Kidney (tissue), 14 donors: ENCODE measurements around the gene MXI1. TPM values are rescaled to one million over a fixed set of nuclear protein-coding genes. Genes with fewer than 3 reads are reported as not detected.

Experiments
- DNase-seq, 5 donors: peaks; one replicate each; pipeline ENCODE4 v3.0.0-alpha.2; 2013 to 2020
- FAIRE-seq: peaks from 2 replicates; lab custom pipeline; 2012; peaks lifted over from hg19 to GRCh38; lab: Jason Lieb, UNC
- H3K27ac ChIP-seq, 2 donors: one replicate each; pipeline ENCODE4 v1.7.0; 2013; ENCODE audit warnings: low read depth in 2 of 2, low read length in 2 of 2, inconsistent platforms in 1 of 2
- H3K27me3 ChIP-seq: one replicate; pipeline ENCODE4 v1.7.1; 2013; ENCODE audit warnings: low read length, inconsistent platforms; ENCODE audit not compliant: control insufficient read depth, insufficient read depth
- H3K36me3 ChIP-seq, 3 donors: one replicate each; pipeline versions ENCODE4 v1.7.0 to v1.7.1; 2013; ENCODE audit warnings: low read length in 3 of 3, control low read depth in 1 of 3, inconsistent platforms in 1 of 3; ENCODE audit not compliant: insufficient read depth in 3 of 3, control insufficient read depth in 2 of 3
- H3K4me1 ChIP-seq, 3 donors: one replicate each; pipeline versions ENCODE4 v1.7.0 to v1.7.1; 2013; ENCODE audit warnings: low read length in 3 of 3, inconsistent platforms in 1 of 3, low read depth in 1 of 3; ENCODE audit not compliant: control insufficient read depth in 2 of 3, insufficient read depth in 2 of 3
- H3K4me3 ChIP-seq, 3 donors: one replicate each; pipeline versions ENCODE4 v1.7.0 to v1.8.1; 2013; ENCODE audit warnings: low read length in 3 of 3, control low read depth in 1 of 3, inconsistent platforms in 1 of 3
- H3K9ac ChIP-seq, 3 donors: one replicate each; pipeline versions ENCODE4 v1.7.0 to v1.7.1; 2013; ENCODE audit warnings: low read length in 3 of 3, control low read depth in 1 of 3, inconsistent platforms in 1 of 3
- H3K9me3 ChIP-seq, 3 donors: one replicate each; pipeline versions ENCODE4 v1.7.0 to v1.7.1; 2013; ENCODE audit warnings: low read length in 3 of 3, control low read depth in 1 of 3, inconsistent platforms in 1 of 3; ENCODE audit not compliant: control insufficient read depth in 2 of 3, insufficient read depth in 1 of 3
- intact Hi-C: fragments of 100-400 bp; cut with DNase I; formaldehyde crosslinking; loops from one replicate; pipeline ENCODE4 v1.11.1; 2022
- polyA plus RNA-seq: library from polyadenylated mRNA; stranded (reverse); fragments of 350-450 nt; fragmentation: Illumina TruSeq; extraction: RNeasy Lipid Tissue Mini Kit (QIAGEN cat#74804); gene quantifications from one replicate; pipeline ENCODE4 v1.2.3, GENCODE V29; 2014; ENCODE audit warnings: low read depth, low replicate concordance; ENCODE audit not compliant: insufficient read depth
- total RNA-seq: library from RNA; stranded (reverse); fragmentation: NEBNext Ultra II Directional; extraction: Animal tissue kit (Norgen Biotek cat#: 25700); gene quantifications from one replicate; pipeline ENCODE4 v1.2.1, GENCODE V29; 2021
- TF ChIP-seq, protein P1 (sequence below): IDR thresholded peaks from 3 replicates; pipeline ENCODE4 v1.5.1; 2012; ENCODE audit warnings: mild to moderate bottlenecking, moderate library complexity, borderline replicate concordance; ENCODE audit not compliant: insufficient read depth; ENCODE audit errors: extremely low read depth
- donor health status: control.
- donor health status: control.
- donor health status: control.
- donor health status: control.
- donor health status: control.
- donor health status: DM: yes; HTN: yes; CAD: no.
- donor health status: Normal renal cell carcinoma (clear cell type).

MXI1 gene
- total and polyA plus RNA-seq, 2 donors from 2014 or later, result 27.6 to 29.0 TPM

DNA sequence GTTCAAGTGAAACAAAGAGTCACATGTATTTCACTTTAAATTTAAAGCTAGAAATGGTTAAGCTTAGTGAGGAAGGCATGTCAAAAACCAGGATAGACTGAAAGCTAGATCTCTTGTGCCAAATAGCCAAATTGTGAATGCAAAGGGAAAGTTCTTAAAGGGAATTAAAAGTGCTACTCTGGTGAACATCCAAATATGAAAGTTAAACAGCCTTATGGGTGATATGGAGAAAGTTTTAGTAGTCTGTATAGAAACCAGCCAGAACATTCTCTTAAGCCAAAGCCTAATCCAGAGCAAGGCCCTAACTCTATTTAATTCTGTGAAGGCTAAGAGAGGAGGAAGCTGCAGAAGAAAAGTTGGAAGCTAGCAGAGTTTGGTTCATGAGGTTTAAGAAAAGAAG is 47.1 kb downstream of the MXI1 start:
- Histone ChIP-seq H3K27me3 (no peaks in the 10 kb centered on the region), H3K4me1 (no peaks in the 10 kb centered on the region), H3K9me3 (peaks cover 0 to 4% (median 0%) of the 10 kb centered on the region in 3 donors), H3K27ac (no peak overlapping the region), H3K4me3 (no peak overlapping the region), H3K36me3 (no peaks in the 10 kb centered on the region), H3K9ac (no peak overlapping the region)
- no peak for DNase-seq
- intact Hi-C loops, result no loop called here
- FAIRE-seq, result no peak
- TF ChIP-seq, protein P1, sequence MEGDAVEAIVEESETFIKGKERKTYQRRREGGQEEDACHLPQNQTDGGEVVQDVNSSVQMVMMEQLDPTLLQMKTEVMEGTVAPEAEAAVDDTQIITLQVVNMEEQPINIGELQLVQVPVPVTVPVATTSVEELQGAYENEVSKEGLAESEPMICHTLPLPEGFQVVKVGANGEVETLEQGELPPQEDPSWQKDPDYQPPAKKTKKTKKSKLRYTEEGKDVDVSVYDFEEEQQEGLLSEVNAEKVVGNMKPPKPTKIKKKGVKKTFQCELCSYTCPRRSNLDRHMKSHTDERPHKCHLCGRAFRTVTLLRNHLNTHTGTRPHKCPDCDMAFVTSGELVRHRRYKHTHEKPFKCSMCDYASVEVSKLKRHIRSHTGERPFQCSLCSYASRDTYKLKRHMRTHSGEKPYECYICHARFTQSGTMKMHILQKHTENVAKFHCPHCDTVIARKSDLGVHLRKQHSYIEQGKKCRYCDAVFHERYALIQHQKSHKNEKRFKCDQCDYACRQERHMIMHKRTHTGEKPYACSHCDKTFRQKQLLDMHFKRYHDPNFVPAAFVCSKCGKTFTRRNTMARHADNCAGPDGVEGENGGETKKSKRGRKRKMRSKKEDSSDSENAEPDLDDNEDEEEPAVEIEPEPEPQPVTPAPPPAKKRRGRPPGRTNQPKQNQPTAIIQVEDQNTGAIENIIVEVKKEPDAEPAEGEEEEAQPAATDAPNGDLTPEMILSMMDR, result no peak

DNA sequence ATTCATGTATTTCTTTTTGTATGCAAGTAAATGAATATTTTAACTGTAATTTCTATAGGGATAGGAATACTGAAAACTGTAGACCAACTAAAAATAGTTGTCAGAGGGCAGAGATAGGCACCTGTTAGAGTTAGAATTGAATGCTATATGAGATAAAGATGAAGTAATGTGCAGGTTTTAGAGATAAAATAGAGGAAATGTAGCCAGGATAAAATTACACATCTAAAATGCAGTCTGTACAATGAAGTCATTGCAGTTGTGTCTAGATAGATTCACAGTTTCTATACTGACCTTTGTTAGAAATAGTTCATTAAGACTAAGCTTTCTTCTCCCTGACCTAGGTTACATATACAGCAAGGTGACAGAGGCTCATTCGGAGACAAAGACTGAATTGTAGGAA is 51.1 kb downstream of the MXI1 start:
- Histone ChIP-seq H3K9me3 (peaks cover 0 to 4% (median 0%) of the 10 kb centered on the region in 3 donors), H3K4me1 (peaks cover 0 to 5% (median 0%) of the 10 kb centered on the region in 3 donors), H3K4me3 (no peak overlapping the region), H3K27me3 (no peaks in the 10 kb centered on the region), H3K27ac (no peak overlapping the region), H3K9ac (no peak overlapping the region), H3K36me3 (no peaks in the 10 kb centered on the region)
- no peak for FAIRE-seq
- intact Hi-C loops, result no loop called here
- TF ChIP-seq, protein P1, result no peak
- DNase-seq, result no peak

DNA sequence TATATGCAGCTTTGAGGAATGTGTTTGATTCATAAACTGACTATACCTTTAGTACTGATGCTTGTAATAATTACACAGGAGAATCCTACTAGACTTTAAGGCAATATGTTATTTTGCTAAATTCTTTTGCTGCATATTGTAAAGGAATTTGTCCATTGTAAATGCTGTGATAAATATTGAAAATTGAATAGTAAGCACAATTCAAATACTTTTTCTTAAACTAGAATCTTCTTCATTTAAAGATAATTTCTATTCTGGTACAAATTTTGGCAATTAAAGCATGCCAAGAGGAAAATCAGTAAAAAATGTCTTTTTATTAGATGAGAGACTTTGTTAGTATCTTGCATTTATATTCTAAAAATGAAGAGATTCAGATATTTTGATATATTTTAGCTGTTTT is 51.9 kb downstream of the MXI1 start:
- Histone ChIP-seq H3K27ac (no peak overlapping the region), H3K27me3 (no peaks in the 10 kb centered on the region), H3K4me3 (no peak overlapping the region), H3K9me3 (peaks cover 0 to 4% (median 0%) of the 10 kb centered on the region in 3 donors), H3K36me3 (no peaks in the 10 kb centered on the region), H3K9ac (no peak overlapping the region), H3K4me1 (peaks cover 0 to 5% (median 0%) of the 10 kb centered on the region in 3 donors)
- intact Hi-C loops, result no loop called here
- TF ChIP-seq, protein P1, result no peak
- DNase-seq, result no peak
- no peak for FAIRE-seq
